MCF 10A (cell line): ENCODE measurements around the gene ADRA2A. TPM values are rescaled to one million over a fixed set of nuclear protein-coding genes. Genes with fewer than 3 reads are reported as not detected.

Experiments used
- BruUV-seq: library from RNA; stranded (reverse); fragments of 400-500 nt; replicated peaks from 2 replicates; lab custom pipeline; 2021; lab: Mats Ljungman, UMichigan
- CTCF ChIA-PET: fragments of 300-600 bp; sonication (Branson Sonifier 250); formaldehyde crosslinking; extraction: SDS; loops from one replicate; lab custom pipeline; 2021; ENCODE audit warnings: antibody characterized with exemption, inconsistent platforms; lab: Yijun Ruan, JAX
- POLR2A ChIA-PET: fragments of 300-600, 350-650 bp; sonication (Branson Sonifier 250); formaldehyde crosslinking; extraction: SDS; loops from one replicate; lab custom pipeline; 2020; ENCODE audit warnings: antibody characterized with exemption, inconsistent platforms; lab: Yijun Ruan, JAX
- DNase-seq: peaks from one replicate; pipeline ENCODE4 v3.0.0-alpha.2; 2018; ENCODE audit not compliant: unreplicated experiment
- H3K27ac Mint-ChIP-seq: one replicate; pipeline ENCODE4 v1.8.0; 2022; ENCODE audit warnings: mild to moderate bottlenecking, low read depth, mixed read lengths; ENCODE audit not compliant: unreplicated experiment
- H3K27me3 Mint-ChIP-seq: one replicate; pipeline ENCODE4 v1.8.0; 2022; ENCODE audit warnings: mixed read lengths; ENCODE audit not compliant: insufficient read depth, unreplicated experiment
- H3K36me3 Mint-ChIP-seq: one replicate; pipeline ENCODE4 v1.8.0; 2022; ENCODE audit warnings: mild to moderate bottlenecking, moderate library complexity, mixed read lengths; ENCODE audit not compliant: insufficient read depth, unreplicated experiment
- H3K4me1 Mint-ChIP-seq: one replicate; pipeline ENCODE4 v1.8.0; 2022; ENCODE audit warnings: mixed read lengths; ENCODE audit not compliant: insufficient read depth, unreplicated experiment
- H3K4me3 Mint-ChIP-seq: one replicate; pipeline ENCODE4 v1.8.0; 2022; ENCODE audit warnings: mild to moderate bottlenecking, moderate library complexity, mixed read lengths; ENCODE audit not compliant: unreplicated experiment
- H3K9me3 Mint-ChIP-seq: one replicate; pipeline ENCODE4 v1.8.0; 2022; ENCODE audit warnings: mixed read lengths; ENCODE audit not compliant: unreplicated experiment
- CTCF ChIP-seq: fragments of 200-600 bp; IDR thresholded peaks from one replicate; pipeline ENCODE4 v1.8.0; 2022; ENCODE audit warnings: antibody characterized with exemption, mild to moderate bottlenecking; ENCODE audit not compliant: unreplicated experiment
- intact Hi-C: fragments of 100-400 bp; cut with micrococcal nuclease; formaldehyde crosslinking; loops from 2 replicates; pipeline ENCODE4 v1.14.1; 2022
- total RNA-seq: library from RNA; stranded (reverse); gene quantifications from 2 replicates; pipeline ENCODE4 v1.2.3, GENCODE V29; 2022

The ADRA2A gene
- total RNA-seq, 1 experiment from 2014 or later: not detected

GRCh38 chr10:111113238-111113960, 36.6 kb downstream of the ADRA2A start:
- Mint-ChIP-seq H3K4me1 (peaks cover 10% of the 10 kb centered on the region), H3K9me3 (no peaks in the 10 kb centered on the region), H3K27me3 (no peaks in the 10 kb centered on the region), H3K27ac (no peak overlapping the region), H3K4me3 (no peak overlapping the region), H3K36me3 (no peaks in the 10 kb centered on the region)
- intact Hi-C loops: no loop called here
- no peak for DNase-seq
- POLR2A ChIA-PET: interaction anchor here (0.7 kb wide), 1 partner anchor 36 kb away, joined by 3 read pairs; no protein-coding TSS in a partner anchor
- TF ChIP-seq CTCF: no peak
- no TSS peak for BruUV-seq
- CTCF ChIA-PET: interaction anchor here (0.5 to 0.9 kb wide), 3 partner anchors 37 to 1196 kb away, joined by 3 read pairs; partner anchors contain the start of gene ADRA2A

- POLR2A ChIA-PET: interaction anchor here (0.7 kb wide), 1 partner anchor 36 kb away, joined by 3 read pairs; no protein-coding TSS in a partner anchor
- intact Hi-C loops: no loop called here
- H3K9me3 Mint-ChIP-seq: no peaks in the 10 kb centered on the region
- peaks cover 10% of the 10 kb centered on the region for H3K4me1 Mint-ChIP-seq
- H3K4me3 Mint-ChIP-seq: no peak overlapping the region
- H3K27ac Mint-ChIP-seq: no peak overlapping the region
- BruUV-seq: no TSS peak
- no peak for TF ChIP-seq CTCF
- H3K27me3 Mint-ChIP-seq: no peaks in the 10 kb centered on the region
- no peaks in the 10 kb centered on the region for H3K36me3 Mint-ChIP-seq
- DNase-seq: peak; percentile 59
- CTCF ChIA-PET: interaction anchor here (0.9 kb wide), 1 partner anchor 38 kb away, joined by 3 read pairs; the partner anchor contains the start of gene ADRA2A
Measured at GRCh38 chr10:111113961-111114757, 37.3 kb downstream of the ADRA2A start.

DNA sequence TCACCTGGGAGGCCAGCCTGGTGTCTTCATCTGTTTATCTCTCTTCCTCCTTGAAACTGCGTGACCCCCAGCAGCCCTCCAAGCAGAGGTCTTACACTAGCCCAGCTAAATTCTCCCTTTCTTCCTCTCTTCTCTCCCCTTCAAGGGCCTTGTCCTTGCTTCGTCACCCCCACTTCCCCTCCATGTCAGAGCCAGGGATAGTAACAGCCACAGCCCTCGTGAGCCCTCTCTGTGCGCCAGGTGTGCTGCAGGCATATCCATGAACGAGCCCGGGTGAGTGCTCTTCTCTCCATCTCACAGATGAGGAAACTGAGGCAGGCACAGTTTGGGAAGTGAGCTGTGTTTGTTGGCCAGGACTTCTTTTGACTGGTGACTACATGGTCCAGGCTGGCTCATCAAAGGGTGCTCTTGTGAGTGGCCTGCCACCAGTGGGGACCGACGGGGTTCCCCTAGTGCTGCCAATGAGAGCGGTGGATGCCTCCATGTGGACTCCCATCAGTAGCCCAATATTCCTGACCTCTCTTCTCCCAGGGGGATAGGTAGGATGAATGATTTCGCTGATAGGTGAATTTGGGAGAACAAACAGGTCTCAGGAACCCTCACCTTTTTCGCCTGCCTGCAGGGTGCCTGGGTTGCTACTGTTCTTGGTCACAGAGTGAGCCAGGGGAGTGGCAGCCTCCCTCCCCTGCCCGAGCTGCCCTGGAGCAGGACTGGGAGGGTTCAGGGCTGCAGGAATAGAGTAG, 38.1 kb downstream of the ADRA2A start:
- intact Hi-C loops: no loop called here
- CTCF ChIA-PET: interaction anchor here (0.6 kb wide), 1 partner anchor 9 kb away, joined by 3 read pairs; no protein-coding TSS in a partner anchor
- H3K4me3 Mint-ChIP-seq: no peak overlapping the region
- H3K9me3 Mint-ChIP-seq: no peaks in the 10 kb centered on the region
- no TSS peak for BruUV-seq
- POLR2A ChIA-PET: no interaction called here
- H3K27ac Mint-ChIP-seq: no peak overlapping the region
- H3K27me3 Mint-ChIP-seq: peaks cover 4% of the 10 kb centered on the region
- no peak for DNase-seq
- H3K4me1 Mint-ChIP-seq: peaks cover 10% of the 10 kb centered on the region
- TF ChIP-seq CTCF: no peak
- H3K36me3 Mint-ChIP-seq: no peaks in the 10 kb centered on the region
